ENCODE results near the gene ZCCHC17.
"Not testable (repeated sequence)": the region's sequence is repeated elsewhere in the genome, so short reads cannot be mapped to it uniquely, and the experiment has no call there.

The ZCCHC17 gene

DNA sequence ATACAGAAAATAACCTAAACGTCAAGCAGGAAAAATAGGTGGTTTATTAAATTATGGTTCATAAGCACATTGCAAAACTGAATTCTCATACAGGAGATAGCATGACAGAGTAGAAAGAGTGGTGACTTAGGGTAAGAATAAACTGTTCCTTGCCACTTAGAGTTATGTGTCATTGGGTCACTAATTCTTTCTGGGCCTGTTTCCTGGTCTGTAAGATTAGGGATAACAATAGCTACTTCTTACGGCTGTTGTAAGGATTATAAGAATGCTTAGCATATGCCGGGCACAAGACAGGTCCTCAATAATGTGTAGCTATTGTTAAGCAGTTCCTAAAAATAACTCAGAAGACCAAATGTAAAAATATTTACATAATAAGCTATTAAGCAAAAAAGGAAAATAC is 24.5 kb upstream of the ZCCHC17 start:
- Histone ChIP-seq H3K9ac (ENCODE audit: low read length) (no peak overlapping the region), H3K4me1 (ENCODE audit: control insufficient read depth, low read depth, low read length) (no peaks in the 10 kb centered on the region), H2BK120ac (ENCODE audit: low read depth, low read length) (no peak overlapping the region), H3K4ac (ENCODE audit: low read depth, low read length) (no peak overlapping the region), H2AK5ac (ENCODE audit: low read length) (no peak overlapping the region), H3K23ac (ENCODE audit: low read length) (no peak overlapping the region), H3K79me1 (ENCODE audit: low read length) (no peaks in the 10 kb centered on the region), H2BK5ac (ENCODE audit: low read length) (no peak overlapping the region), H3K27ac (ENCODE audit: low read depth, low read length) (no peak overlapping the region), H3K4me2 (ENCODE audit: low read length) (no peak overlapping the region), H2BK15ac (replicated peaks; ENCODE audit: low read depth) (no peak overlapping the region), H4K8ac (ENCODE audit: low read depth, low read length) (no peak overlapping the region), H3K18ac (ENCODE audit: low read length) (no peak overlapping the region), H3K4me3 (ENCODE audit: low read length) (no peak overlapping the region), H4K5ac (ENCODE audit: low read length) (no peak overlapping the region), H3K56ac (ENCODE audit: low read length) (no peak overlapping the region), H3K27me3 (ENCODE audit: insufficient read depth, low read length, poor library complexity) (no peaks in the 10 kb centered on the region), H3K79me2 (ENCODE audit: control insufficient read depth, insufficient read depth, low read length) (no peaks in the 10 kb centered on the region), H3K36me3 (ENCODE audit: control insufficient read depth, insufficient read depth, low read length) (peaks cover 7% of the 10 kb centered on the region)
- no CpG with 5 or more reads among the region's 3 CpGs for WGBS (ENCODE audit: extremely low coverage, insufficient coverage, low lambda C conversion rate)
- DNase-seq, result no peak

DNA sequence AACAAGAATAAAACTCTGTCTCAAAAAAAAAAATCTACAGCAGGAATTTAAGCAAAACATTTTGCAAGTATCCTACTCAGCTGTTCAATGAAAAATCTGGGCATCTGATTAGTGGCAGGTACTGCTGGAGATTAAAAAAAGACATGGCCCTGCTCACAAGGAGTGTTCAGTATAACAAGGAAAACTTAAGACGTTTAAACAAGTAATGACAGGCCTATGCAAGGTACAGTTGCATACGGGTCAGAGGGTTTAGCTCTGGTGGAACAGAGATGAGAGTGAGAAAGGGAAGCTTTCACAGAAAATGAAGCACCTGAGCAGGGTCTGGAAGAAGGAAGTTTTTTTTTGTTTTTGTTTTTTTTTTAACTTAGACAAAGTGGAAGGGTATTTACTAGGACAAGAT is 23.2 kb upstream of the ZCCHC17 start:
- no peak overlapping the region for H4K8ac ChIP-seq (ENCODE audit: low read depth, low read length)
- WGBS (ENCODE audit: extremely low coverage, insufficient coverage, low lambda C conversion rate), result no CpG with 5 or more reads among the region's 2 CpGs
- no peak overlapping the region for H2BK120ac ChIP-seq (ENCODE audit: low read depth, low read length)
- H3K4ac ChIP-seq (ENCODE audit: low read depth, low read length), result no peak overlapping the region
- no peaks in the 10 kb centered on the region for H3K79me1 ChIP-seq (ENCODE audit: low read length)
- H4K5ac ChIP-seq (ENCODE audit: low read length), result no peak overlapping the region
- no peaks in the 10 kb centered on the region for H3K4me1 ChIP-seq (ENCODE audit: control insufficient read depth, low read depth, low read length)
- H3K4me2 ChIP-seq (ENCODE audit: low read length), result no peak overlapping the region
- no peak overlapping the region for H2AK5ac ChIP-seq (ENCODE audit: low read length)
- no peak overlapping the region for H3K9ac ChIP-seq (ENCODE audit: low read length)
- H3K56ac ChIP-seq (ENCODE audit: low read length), result no peak overlapping the region
- peaks cover 6% of the 10 kb centered on the region for H3K36me3 ChIP-seq (ENCODE audit: control insufficient read depth, insufficient read depth, low read length)
- H3K4me3 ChIP-seq (ENCODE audit: low read length), result no peak overlapping the region
- H3K27ac ChIP-seq (ENCODE audit: low read depth, low read length), result no peak overlapping the region
- no peak overlapping the region for H2BK5ac ChIP-seq (ENCODE audit: low read length)
- H3K23ac ChIP-seq (ENCODE audit: low read length), result no peak overlapping the region
- no peaks in the 10 kb centered on the region for H3K27me3 ChIP-seq (ENCODE audit: insufficient read depth, low read length, poor library complexity)
- DNase-seq, result no peak
- no peak overlapping the region for H2BK15ac ChIP-seq (replicated peaks; ENCODE audit: low read depth)
- no peak overlapping the region for H3K18ac ChIP-seq (ENCODE audit: low read length)
- H3K79me2 ChIP-seq (ENCODE audit: control insufficient read depth, insufficient read depth, low read length), result no peaks in the 10 kb centered on the region

GRCh38 chr1:31282426-31282825 is 14.4 kb upstream of the ZCCHC17 start:
- H3K79me1 ChIP-seq (ENCODE audit: low read length); H3K27me3 ChIP-seq (ENCODE audit: insufficient read depth, low read length, poor library complexity); H3K4me1 ChIP-seq (ENCODE audit: control insufficient read depth, low read depth, low read length); H2BK120ac ChIP-seq (ENCODE audit: low read depth, low read length); DNase-seq; H4K8ac ChIP-seq (ENCODE audit: low read depth, low read length); H3K18ac ChIP-seq (ENCODE audit: low read length); H3K4me2 ChIP-seq (ENCODE audit: low read length); H4K5ac ChIP-seq (ENCODE audit: low read length); H3K27ac ChIP-seq (ENCODE audit: low read depth, low read length); H3K4me3 ChIP-seq (ENCODE audit: low read length); H2BK15ac ChIP-seq (replicated peaks; ENCODE audit: low read depth); H3K23ac ChIP-seq (ENCODE audit: low read length); H3K56ac ChIP-seq (ENCODE audit: low read length); H3K9ac ChIP-seq (ENCODE audit: low read length); H2BK5ac ChIP-seq (ENCODE audit: low read length); H3K4ac ChIP-seq (ENCODE audit: low read depth, low read length); H2AK5ac ChIP-seq (ENCODE audit: low read length); H3K79me2 ChIP-seq (ENCODE audit: control insufficient read depth, insufficient read depth, low read length): not testable (repeated sequence)
- WGBS (ENCODE audit: extremely low coverage, insufficient coverage, low lambda C conversion rate), result no CpG with 5 or more reads among the region's 9 CpGs
- peaks cover 13% of the 10 kb centered on the region for H3K36me3 ChIP-seq (ENCODE audit: control insufficient read depth, insufficient read depth, low read length)

GRCh38 chr1:31287791-31288190 is 9.0 kb upstream of the ZCCHC17 start:
- not testable (repeated sequence) for H3K79me1 ChIP-seq (ENCODE audit: low read length); DNase-seq; H3K4me2 ChIP-seq (ENCODE audit: low read length); H3K4ac ChIP-seq (ENCODE audit: low read depth, low read length); H2BK15ac ChIP-seq (replicated peaks; ENCODE audit: low read depth); H3K9ac ChIP-seq (ENCODE audit: low read length); H3K23ac ChIP-seq (ENCODE audit: low read length); H2AK5ac ChIP-seq (ENCODE audit: low read length); H3K18ac ChIP-seq (ENCODE audit: low read length); H4K8ac ChIP-seq (ENCODE audit: low read depth, low read length); H2BK120ac ChIP-seq (ENCODE audit: low read depth, low read length); H3K79me2 ChIP-seq (ENCODE audit: control insufficient read depth, insufficient read depth, low read length); H3K4me3 ChIP-seq (ENCODE audit: low read length); H3K27me3 ChIP-seq (ENCODE audit: insufficient read depth, low read length, poor library complexity); H3K4me1 ChIP-seq (ENCODE audit: control insufficient read depth, low read depth, low read length); H3K27ac ChIP-seq (ENCODE audit: low read depth, low read length); H4K5ac ChIP-seq (ENCODE audit: low read length); H3K56ac ChIP-seq (ENCODE audit: low read length); H3K36me3 ChIP-seq (ENCODE audit: control insufficient read depth, insufficient read depth, low read length); H2BK5ac ChIP-seq (ENCODE audit: low read length)
- no CpG with 5 or more reads among the region's 4 CpGs for WGBS (ENCODE audit: extremely low coverage, insufficient coverage, low lambda C conversion rate)

DNA sequence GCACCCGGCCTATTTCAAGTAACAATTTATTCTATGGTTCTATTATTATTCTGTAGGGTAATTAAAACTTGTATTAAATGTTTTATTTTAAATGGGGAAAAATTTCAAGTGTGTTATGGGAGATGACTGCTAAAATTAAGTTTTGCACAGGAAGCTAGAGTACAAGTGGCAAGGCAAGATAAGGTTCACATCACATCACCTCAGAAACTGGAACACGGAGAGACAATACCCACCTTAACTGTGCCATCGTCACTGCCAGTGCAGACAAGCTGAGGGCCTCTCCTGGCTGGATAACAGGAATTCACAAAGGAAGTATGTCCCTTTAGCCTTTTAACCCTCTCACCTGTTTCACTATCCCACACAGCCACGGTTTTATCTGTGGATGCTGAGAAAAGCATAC is 7.8 kb upstream of the ZCCHC17 start:
- Histone ChIP-seq H3K79me1 (ENCODE audit: low read length) (peaks cover 6% of the 10 kb centered on the region), H3K4me3 (ENCODE audit: low read length) (no peak overlapping the region), H3K4me1 (ENCODE audit: control insufficient read depth, low read depth, low read length) (no peaks in the 10 kb centered on the region), H3K18ac (ENCODE audit: low read length) (no peak overlapping the region), H3K4me2 (ENCODE audit: low read length) (no peak overlapping the region), H3K27ac (ENCODE audit: low read depth, low read length) (no peak overlapping the region), H3K4ac (ENCODE audit: low read depth, low read length) (no peak overlapping the region), H2BK5ac (ENCODE audit: low read length) (no peak overlapping the region), H2BK15ac (replicated peaks; ENCODE audit: low read depth) (no peak overlapping the region), H4K8ac (ENCODE audit: low read depth, low read length) (no peak overlapping the region), H3K9ac (ENCODE audit: low read length) (no peak overlapping the region), H3K23ac (ENCODE audit: low read length) (no peak overlapping the region), H3K27me3 (ENCODE audit: insufficient read depth, low read length, poor library complexity) (no peaks in the 10 kb centered on the region), H3K36me3 (ENCODE audit: control insufficient read depth, insufficient read depth, low read length) (peaks cover 9% of the 10 kb centered on the region), H3K56ac (ENCODE audit: low read length) (no peak overlapping the region), H4K5ac (ENCODE audit: low read length) (no peak overlapping the region), H2AK5ac (ENCODE audit: low read length) (no peak overlapping the region), H2BK120ac (ENCODE audit: low read depth, low read length) (no peak overlapping the region), H3K79me2 (ENCODE audit: control insufficient read depth, insufficient read depth, low read length) (no peaks in the 10 kb centered on the region)
- no peak for DNase-seq
- no CpG with 5 or more reads among the region's 4 CpGs for WGBS (ENCODE audit: extremely low coverage, insufficient coverage, low lambda C conversion rate)

- Histone ChIP-seq H3K56ac (ENCODE audit: low read length) (peak overlapping the region; percentile 99), H4K5ac (ENCODE audit: low read length) (no peak overlapping the region), H3K4me2 (ENCODE audit: low read length) (peak overlapping the region; percentile 66), H2BK15ac (replicated peaks; ENCODE audit: low read depth) (no peak overlapping the region), H3K4ac (ENCODE audit: low read depth, low read length) (peak overlapping the region; percentile 99), H3K27me3 (ENCODE audit: insufficient read depth, low read length, poor library complexity) (no peaks in the 10 kb centered on the region), H3K79me2 (ENCODE audit: control insufficient read depth, insufficient read depth, low read length) (peaks cover 52% of the 10 kb centered on the region), H3K18ac (ENCODE audit: low read length) (peak overlapping the region; percentile 71), H3K36me3 (ENCODE audit: control insufficient read depth, insufficient read depth, low read length) (no peaks in the 10 kb centered on the region), H3K27ac (ENCODE audit: low read depth, low read length) (peak overlapping the region; percentile 59), H4K8ac (ENCODE audit: low read depth, low read length) (no peak overlapping the region), H3K4me3 (ENCODE audit: low read length) (peak overlapping the region; percentile 97), H2BK5ac (ENCODE audit: low read length) (peak overlapping the region; percentile 82), H2AK5ac (ENCODE audit: low read length) (peak overlapping the region; percentile 48), H2BK120ac (ENCODE audit: low read depth, low read length) (no peak overlapping the region), H3K23ac (ENCODE audit: low read length) (no peak overlapping the region), H3K9ac (ENCODE audit: low read length) (peak overlapping the region; percentile 99), H3K4me1 (ENCODE audit: control insufficient read depth, low read depth, low read length) (peaks cover 7% of the 10 kb centered on the region), H3K79me1 (ENCODE audit: low read length) (peaks cover 27% of the 10 kb centered on the region)
- no CpG with 5 or more reads among the region's 17 CpGs for WGBS (ENCODE audit: extremely low coverage, insufficient coverage, low lambda C conversion rate)
- no peak for DNase-seq
Measured at GRCh38 chr1:31295874-31296485, 852 bp upstream of the ZCCHC17 start.
